Breast epithelium (tissue), 3 donors: ENCODE data around the gene WLS.

Experiments
- POLR2A ChIP-seq: fragments of 450-650 bp; IDR thresholded peaks from one replicate; pipeline ENCODE4 v1.6.1; 2016; ENCODE audit warnings: antibody characterized with exemption, mild to moderate bottlenecking, moderate library complexity
- TF ChIP-seq, protein P1 (sequence below), 3 donors: fragments of 450-650 bp; IDR thresholded peaks; one replicate each; pipeline ENCODE4 v1.5.1; 2016 to 2017; ENCODE audit warnings: antibody characterized with exemption in 3 of 3, mild to moderate bottlenecking in 3 of 3, moderate library complexity in 3 of 3

GRCh38 chr1:68237040-68237439 lies 4.7 kb upstream of the WLS start:
- TF ChIP-seq, protein P1, sequence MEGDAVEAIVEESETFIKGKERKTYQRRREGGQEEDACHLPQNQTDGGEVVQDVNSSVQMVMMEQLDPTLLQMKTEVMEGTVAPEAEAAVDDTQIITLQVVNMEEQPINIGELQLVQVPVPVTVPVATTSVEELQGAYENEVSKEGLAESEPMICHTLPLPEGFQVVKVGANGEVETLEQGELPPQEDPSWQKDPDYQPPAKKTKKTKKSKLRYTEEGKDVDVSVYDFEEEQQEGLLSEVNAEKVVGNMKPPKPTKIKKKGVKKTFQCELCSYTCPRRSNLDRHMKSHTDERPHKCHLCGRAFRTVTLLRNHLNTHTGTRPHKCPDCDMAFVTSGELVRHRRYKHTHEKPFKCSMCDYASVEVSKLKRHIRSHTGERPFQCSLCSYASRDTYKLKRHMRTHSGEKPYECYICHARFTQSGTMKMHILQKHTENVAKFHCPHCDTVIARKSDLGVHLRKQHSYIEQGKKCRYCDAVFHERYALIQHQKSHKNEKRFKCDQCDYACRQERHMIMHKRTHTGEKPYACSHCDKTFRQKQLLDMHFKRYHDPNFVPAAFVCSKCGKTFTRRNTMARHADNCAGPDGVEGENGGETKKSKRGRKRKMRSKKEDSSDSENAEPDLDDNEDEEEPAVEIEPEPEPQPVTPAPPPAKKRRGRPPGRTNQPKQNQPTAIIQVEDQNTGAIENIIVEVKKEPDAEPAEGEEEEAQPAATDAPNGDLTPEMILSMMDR (IDR thresholded peaks at IDR 0.05): no peak
- no peak for TF ChIP-seq POLR2A
